K562 (cell line): ENCODE measurements around the gene TRAPPC5. TPM values are rescaled to one million over a fixed set of nuclear protein-coding genes. Genes with fewer than 3 reads are reported as not detected.

Experiments
- ATAC-seq: fragments of 200-7000 bp; cut with Tn5 transposase; 3 replicates; pipeline ENCODE4 v1.9.1; 2020; ENCODE audit warnings: moderate library complexity
- BruUV-seq: library from RNA; stranded (reverse); fragments of 400-500 nt; replicated peaks from 2 replicates; lab custom pipeline; 2021; lab: Mats Ljungman, UMichigan
- CTCF ChIA-PET: fragments of 300-600 bp; formaldehyde crosslinking; extraction: SDS; loops from one replicate; lab custom pipeline; 2021; ENCODE audit warnings: low intra/inter-chr PET ratio; lab: Yijun Ruan, JAX
- POLR2A ChIA-PET: fragments of 300-600, 350-650 bp; sonication (Branson Sonifier 250); formaldehyde crosslinking; extraction: SDS; loops from one replicate; lab custom pipeline; 2021; ENCODE audit warnings: antibody characterized with exemption, inconsistent platforms; lab: Yijun Ruan, JAX
- DNase-seq, 4 experiments: peaks; one replicate each; pipeline versions ENCODE4 v3.0.0 to v3.0.0-alpha.2; 2011 to 2018; ENCODE audit warnings: low spot score in 3 of 4, mixed read lengths in 3 of 4; ENCODE audit errors: extremely low read depth in 1 of 4
- FAIRE-seq: peaks from 2 replicates; lab custom pipeline; 2011; peaks lifted over from hg19 to GRCh38; lab: Jason Lieb, UNC
- H2AFZ ChIP-seq: 2 replicates; pipeline ENCODE4 v1.6.0; 2011; ENCODE audit warnings: low read depth, low read length, control low read depth, inconsistent platforms
- H3K27ac ChIP-seq: fragments of 200-600 bp; 3 replicates; pipeline ENCODE4 v1.8.0; 2011; ENCODE audit warnings: low read depth, mild to moderate bottlenecking, control low read depth, inconsistent platforms, low read length, moderate library complexity, mixed read lengths; ENCODE audit errors: extremely low read depth
- H3K27me3 ChIP-seq, 2 experiments: fragments of 300-600 bp in 1 of 2; 2 replicates in 1 of 2; 3 replicates in 1 of 2; pipeline versions ENCODE4 v1.6.0 to v1.8.0; 2011; ENCODE audit warnings: inconsistent platforms in 2 of 2, low read length in 2 of 2, mild to moderate bottlenecking in 1 of 2, mixed read lengths in 1 of 2, moderate library complexity in 1 of 2; ENCODE audit not compliant: control insufficient read depth in 2 of 2, insufficient read depth in 2 of 2
- H3K36me3 ChIP-seq: fragments of 300-600 bp; 3 replicates; pipeline ENCODE4 v1.8.0; 2011; ENCODE audit warnings: mild to moderate bottlenecking, low read length, inconsistent platforms; ENCODE audit not compliant: control insufficient read depth, insufficient read depth
- H3K4me1 ChIP-seq, 2 experiments: fragments of 200-600 bp in 1 of 2; replicated peaks in 1 of 2; 2 replicates in 1 of 2; 3 replicates in 1 of 2; pipeline versions ENCODE4 v1.5.1 to v1.8.0; 2011; ENCODE audit warnings: inconsistent platforms in 2 of 2, low read length in 2 of 2, mild to moderate bottlenecking in 1 of 2, mixed read lengths in 1 of 2, moderate library complexity in 1 of 2; ENCODE audit not compliant: control insufficient read depth in 2 of 2, insufficient read depth in 2 of 2
- H3K4me2 ChIP-seq: 2 replicates; pipeline ENCODE4 v1.6.1; 2011; ENCODE audit warnings: low read length, control low read depth, inconsistent platforms, mixed read lengths; ENCODE audit not compliant: insufficient read depth
- H3K4me3 ChIP-seq: fragments of 200-600 bp; sonication (generic), shearing (Covaris generic); 2 replicates; pipeline ENCODE4 v1.5.1; 2016; ENCODE audit warnings: control low read depth, inconsistent platforms
- H3K79me2 ChIP-seq: fragments of 200-600 bp; 3 replicates; pipeline ENCODE4 v1.8.0; 2011; ENCODE audit warnings: low read length, inconsistent platforms; ENCODE audit not compliant: control insufficient read depth, insufficient read depth
- H3K9ac ChIP-seq, 2 experiments: 2 replicates each; pipeline versions ENCODE4 v1.6.0 to v1.6.1; 2011; ENCODE audit warnings: low read depth in 2 of 2, low read length in 2 of 2, control low read depth in 1 of 2, inconsistent platforms in 1 of 2, mild to moderate bottlenecking in 1 of 2, mixed read lengths in 1 of 2; ENCODE audit not compliant: insufficient read depth in 1 of 2
- H3K9me1 ChIP-seq: one replicate; pipeline ENCODE4 v1.6.0; 2011; ENCODE audit warnings: inconsistent platforms, mild to moderate bottlenecking, low read length, moderate library complexity; ENCODE audit not compliant: control insufficient read depth, insufficient read depth
- H3K9me3 ChIP-seq: replicated peaks from 2 replicates; pipeline ENCODE4 v1.5.1; 2011; ENCODE audit warnings: low read depth, low read length, inconsistent platforms; ENCODE audit not compliant: control insufficient read depth, insufficient read depth
- H4K20me1 ChIP-seq: replicated peaks from 2 replicates; pipeline ENCODE4 v1.6.1; 2011; ENCODE audit warnings: low read length, inconsistent platforms, mixed read lengths; ENCODE audit not compliant: control insufficient read depth, insufficient read depth
- SRSF7 ChIP-seq: fragments of 200-400 bp; formaldehyde crosslinking; optimal IDR thresholded peaks from 2 replicates; pipeline ENCODE3; 2017; ENCODE audit warnings: mild to moderate bottlenecking, low read depth, low read length
- ZFX ChIP-seq: sonication (generic); formaldehyde crosslinking; IDR thresholded peaks from 2 replicates; pipeline ENCODE4 v1.8.0; 2022; ENCODE audit warnings: mild to moderate bottlenecking, missing genetic modification reagents, moderate library complexity
- ZNF449 ChIP-seq: fragments of 250-450 bp; sonication (Bioruptor Pico); IDR thresholded peaks from 2 replicates; pipeline ENCODE4 v1.8.0; 2022; ENCODE audit warnings: moderate library complexity, mild to moderate bottlenecking, inconsistent platforms
- ZNF512 ChIP-seq: IDR thresholded peaks from 2 replicates; pipeline ENCODE4 v1.6.1; 2016; ENCODE audit warnings: missing genetic modification characterization, missing compliant biosample characterization
- WGBS: fragments of 100-300 bp; shearing (Covaris generic); methylation state at CpG from one replicate; pipeline ENCODE4 v1.1.6; 2016; ENCODE audit warnings: low coverage, mixed read lengths; ENCODE audit not compliant: insufficient coverage; ENCODE audit errors: missing lambda C conversion rate; 5-methylcytosine and 5-hydroxymethylcytosine counted together
- in situ Hi-C: fragments of 300-500 bp; cut with MboI; formaldehyde crosslinking; loops from 4 replicates; pipeline ENCODE4 v1.15.0; 2018; ENCODE audit warnings: inconsistent platforms, mixed read lengths
- intact Hi-C: fragments of 100-400 bp; cut with micrococcal nuclease; formaldehyde crosslinking; loops from 2 replicates; pipeline ENCODE4 v1.14.2; 2022
- polyA plus RNA-seq, 8 experiments: library from polyadenylated mRNA; depleted of rRNA in 4 of 8; stranded (reverse) in 5 of 8; unstranded in 3 of 8; fragments of >200 nt; fragmentation: Nextera tagmentation in 2 of 8; fragmentation: Illumina TruSeq in 1 of 8; extraction: Ambion mirVana in 2 of 8; extraction: Trizol in 1 of 8; gene quantifications; 2 replicates each; pipeline versions ENCODE4 v1.2.1 to v1.2.3, GENCODE V29; 2011 to 2014; ENCODE audit warnings: inconsistent platforms in 1 of 8, missing spikeins in 1 of 8
- total RNA-seq, 7 experiments: library from RNA; depleted of rRNA in 6 of 7; stranded (reverse); fragments of >200 nt in 6 of 7; fragmentation: Illumina TruSeq in 2 of 7; extraction: Trizol in 2 of 7; gene quantifications; 2 replicates each; pipeline versions ENCODE4 v1.2.1 to v1.2.3, GENCODE V29; 2011 to 2021; ENCODE audit warnings: low replicate concordance in 1 of 7

Gene TRAPPC5
- total and polyA plus RNA-seq, 9 of the 15 experiments (the other 6 are each of a cell fraction or from before 2014, with no cell fraction given), result 2.0 to 76.9 (median 29.3) TPM

- ChIA-PET CTCF (no interaction called here), POLR2A (interaction anchor here (0.6 kb wide), 1 partner anchor 429 kb away, joined by 4 read pairs; no protein-coding TSS in a partner anchor)
- H3K9ac ChIP-seq, result no peak overlapping the region
- no TSS peak for BruUV-seq
- H3K27me3 ChIP-seq, result peaks cover 0 to 11% of the 10 kb centered on the region in 2 experiments; a peak in 3 of 5 replicates
- H3K4me2 ChIP-seq, result no peak overlapping the region
- H3K9me1 ChIP-seq, result no peaks in the 10 kb centered on the region
- no peak overlapping the region for H2AFZ ChIP-seq
- H4K20me1 ChIP-seq, result 0 out of 2 replicates have a peak, but pooled peaks cover 4% of the 10 kb centered on the region
- H3K4me1 ChIP-seq, result no peaks in the 10 kb centered on the region; a peak in 1 of 5 replicates
- TF ChIP-seq ZFX (CRISPR knock-in tag) (no peak), SRSF7 (no peak), ZNF449 (CRISPR knock-in tag) (no peak), ZNF512 (peak; percentile 65)
- no peaks in the 10 kb centered on the region for H3K36me3 ChIP-seq
- intact Hi-C loops, result no loop called here
- H3K27ac ChIP-seq, result no peak overlapping the region
- in situ Hi-C loops, result no loop called here
- no peaks in the 10 kb centered on the region for H3K79me2 ChIP-seq
- no peak overlapping the region for H3K4me3 ChIP-seq
- WGBS, result 23% methylated on average over 5 of the region's 5 CpGs
- no peak for ATAC-seq
- DNase-seq, result no peak
- H3K9me3 ChIP-seq, result no peaks in the 10 kb centered on the region
- no peak for FAIRE-seq
Measured at GRCh38 chr19:7710616-7711015, 30.0 kb downstream of the TRAPPC5 start.
